ENCODE results near the gene NUP43. TPM values are rescaled to one million over a fixed set of nuclear protein-coding genes. Genes with fewer than 3 reads are reported as not detected.

NUP43 gene
- total and polyA plus RNA-seq, 2 donors (not counting 1 experiment from before 2014, with no cell fraction given), result 12.9 to 75.7 TPM

DNA sequence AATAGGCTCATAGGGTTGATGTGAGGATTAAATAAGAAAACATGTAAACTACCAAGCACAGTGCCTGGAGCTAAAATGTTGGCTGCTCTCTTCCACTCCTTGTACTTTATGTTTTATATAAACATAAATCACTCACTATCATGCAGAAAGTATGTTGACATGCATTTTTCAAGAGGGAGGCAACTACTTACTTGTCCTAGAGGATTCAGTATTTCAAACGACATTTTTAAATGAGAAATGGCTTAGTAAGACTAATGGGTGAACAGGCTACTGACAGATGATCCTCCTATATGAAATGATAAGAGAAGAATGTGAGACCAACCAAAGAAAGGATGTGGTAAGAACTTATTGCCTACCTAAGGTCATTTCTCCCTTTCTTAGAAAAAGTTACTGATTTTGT is 49.4 kb downstream of the NUP43 start:
- DNase-seq, result no peak
- H2AFZ ChIP-seq (ENCODE audit: insufficient read depth, low read depth, low read length, poor library complexity, severe bottlenecking), result no peak overlapping the region
- no peak overlapping the region for H3K4me2 ChIP-seq (replicated peaks; ENCODE audit: low read depth, low read length, poor library complexity, severe bottlenecking)
- Mint-ChIP-seq H3K4me3 (no peak overlapping the region), H3K27ac (no peak overlapping the region), H3K4me1 (peaks cover 10% of the 10 kb centered on the region), H3K9me3 (ENCODE audit: insufficient read depth) (no peaks in the 10 kb centered on the region), H3K27me3 (no peaks in the 10 kb centered on the region)
- CTCF ChIA-PET, result no interaction called here
- no peak for ATAC-seq (ENCODE audit: low read depth)
- no peaks in the 10 kb centered on the region for H3K9me3 ChIP-seq (ENCODE audit: control extremely low read depth in 1 of 3, control insufficient read depth in 2 of 3, insufficient read depth in 1 of 3, low read length in 2 of 3)
- peaks cover 88% of the 10 kb centered on the region for H3K79me2 ChIP-seq (ENCODE audit: control insufficient read depth, insufficient read depth, low read length)
- H3K36me3 ChIP-seq (replicated peaks in 1 of 2; ENCODE audit: control extremely low read depth in 1 of 2, control insufficient read depth in 1 of 2, extremely low read depth in 1 of 2, insufficient read depth in 2 of 2, low read length in 1 of 2), result peaks cover 15 to 57% of the 10 kb centered on the region in 2 experiments
- no CpG with 5 or more reads among the region's 1 CpG for WGBS (ENCODE audit: insufficient coverage)
- no peaks in the 10 kb centered on the region for H3K27me3 ChIP-seq (replicated peaks in 1 of 4; ENCODE audit: control extremely low read depth in 1 of 4, control insufficient read depth in 3 of 4, insufficient read depth in 4 of 4, low read length in 3 of 4)
- no peak overlapping the region for H3K9ac ChIP-seq (ENCODE audit: low read length)
- no peaks in the 10 kb centered on the region for H3K4me1 ChIP-seq (ENCODE audit: control insufficient read depth in 2 of 2, insufficient read depth in 2 of 2, low read length in 2 of 2)
- H4K20me1 ChIP-seq (ENCODE audit: control insufficient read depth, insufficient read depth, low read length, poor library complexity, severe bottlenecking), result peaks cover 75% of the 10 kb centered on the region
- TF ChIP-seq EZH2 (IDR thresholded peaks at IDR 0.05; ENCODE audit: borderline replicate concordance, insufficient read depth, low read depth, low read length, poor library complexity, severe bottlenecking), result no peak
- TF ChIP-seq, protein P1, sequence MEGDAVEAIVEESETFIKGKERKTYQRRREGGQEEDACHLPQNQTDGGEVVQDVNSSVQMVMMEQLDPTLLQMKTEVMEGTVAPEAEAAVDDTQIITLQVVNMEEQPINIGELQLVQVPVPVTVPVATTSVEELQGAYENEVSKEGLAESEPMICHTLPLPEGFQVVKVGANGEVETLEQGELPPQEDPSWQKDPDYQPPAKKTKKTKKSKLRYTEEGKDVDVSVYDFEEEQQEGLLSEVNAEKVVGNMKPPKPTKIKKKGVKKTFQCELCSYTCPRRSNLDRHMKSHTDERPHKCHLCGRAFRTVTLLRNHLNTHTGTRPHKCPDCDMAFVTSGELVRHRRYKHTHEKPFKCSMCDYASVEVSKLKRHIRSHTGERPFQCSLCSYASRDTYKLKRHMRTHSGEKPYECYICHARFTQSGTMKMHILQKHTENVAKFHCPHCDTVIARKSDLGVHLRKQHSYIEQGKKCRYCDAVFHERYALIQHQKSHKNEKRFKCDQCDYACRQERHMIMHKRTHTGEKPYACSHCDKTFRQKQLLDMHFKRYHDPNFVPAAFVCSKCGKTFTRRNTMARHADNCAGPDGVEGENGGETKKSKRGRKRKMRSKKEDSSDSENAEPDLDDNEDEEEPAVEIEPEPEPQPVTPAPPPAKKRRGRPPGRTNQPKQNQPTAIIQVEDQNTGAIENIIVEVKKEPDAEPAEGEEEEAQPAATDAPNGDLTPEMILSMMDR (IDR thresholded peaks at IDR 0.05), result no peak
- no peak overlapping the region for H3K4me3 ChIP-seq (ENCODE audit: control extremely low read depth in 1 of 5, extremely low read depth in 1 of 5, insufficient read depth in 1 of 5, low read depth in 2 of 5, low read length in 4 of 5)
- H3K27ac ChIP-seq (ENCODE audit: low read length in 2 of 2), result no peak overlapping the region
- POLR2A ChIA-PET, result no interaction called here
- intact Hi-C loops (cut with micrococcal nuclease), result no loop called here

DNA sequence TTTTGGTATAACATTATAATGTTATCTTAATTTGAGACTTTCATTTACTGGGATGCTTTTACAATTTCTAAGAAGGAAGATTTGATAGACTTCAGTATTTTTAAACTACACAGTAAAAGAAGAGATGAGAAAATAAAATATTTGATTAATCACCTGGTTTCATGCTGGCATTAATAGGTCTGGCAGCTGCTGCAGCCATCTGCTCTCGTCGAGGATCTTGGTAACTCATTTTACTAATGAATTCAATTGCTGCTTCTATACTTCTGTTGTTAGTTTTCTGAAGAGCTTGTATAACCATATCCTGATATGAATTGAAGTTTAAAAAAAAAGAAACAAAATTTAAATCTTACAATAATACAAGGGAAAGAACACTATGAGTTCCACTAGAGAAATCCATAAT is 51.4 kb downstream of the NUP43 start:
- ChIA-PET POLR2A (no interaction called here), CTCF (interaction anchor here (0.7 kb wide), 1 partner anchor 532 kb away, joined by 7 read pairs; no protein-coding TSS in a partner anchor)
- Mint-ChIP-seq H3K4me3 (no peak overlapping the region), H3K4me1 (peaks cover 3% of the 10 kb centered on the region), H3K27me3 (no peaks in the 10 kb centered on the region), H3K9me3 (ENCODE audit: insufficient read depth) (no peaks in the 10 kb centered on the region), H3K27ac (no peak overlapping the region)
- H3K4me2 ChIP-seq (replicated peaks; ENCODE audit: low read depth, low read length, poor library complexity, severe bottlenecking), result no peak overlapping the region
- H3K4me3 ChIP-seq (ENCODE audit: control extremely low read depth in 1 of 5, extremely low read depth in 1 of 5, insufficient read depth in 1 of 5, low read depth in 2 of 5, low read length in 4 of 5), result no peak overlapping the region
- peaks cover 11 to 54% of the 10 kb centered on the region in 2 experiments for H3K36me3 ChIP-seq (replicated peaks in 1 of 2; ENCODE audit: control extremely low read depth in 1 of 2, control insufficient read depth in 1 of 2, extremely low read depth in 1 of 2, insufficient read depth in 2 of 2, low read length in 1 of 2)
- H3K27me3 ChIP-seq (replicated peaks in 1 of 4; ENCODE audit: control extremely low read depth in 1 of 4, control insufficient read depth in 3 of 4, insufficient read depth in 4 of 4, low read length in 3 of 4), result no peaks in the 10 kb centered on the region
- no peak for DNase-seq
- H3K4me1 ChIP-seq (ENCODE audit: control insufficient read depth in 2 of 2, insufficient read depth in 2 of 2, low read length in 2 of 2), result no peaks in the 10 kb centered on the region
- WGBS (ENCODE audit: insufficient coverage), result no CpG with 5 or more reads among the region's 2 CpGs
- TF ChIP-seq, protein P1 (IDR thresholded peaks at IDR 0.05), result no peak
- no peak for TF ChIP-seq EZH2 (IDR thresholded peaks at IDR 0.05; ENCODE audit: borderline replicate concordance, insufficient read depth, low read depth, low read length, poor library complexity, severe bottlenecking)
- intact Hi-C loops (cut with micrococcal nuclease), result no loop called here
- H3K27ac ChIP-seq (ENCODE audit: low read length in 2 of 2), result no peak overlapping the region
- H2AFZ ChIP-seq (ENCODE audit: insufficient read depth, low read depth, low read length, poor library complexity, severe bottlenecking), result no peak overlapping the region
- no peaks in the 10 kb centered on the region for H3K9me3 ChIP-seq (ENCODE audit: control extremely low read depth in 1 of 3, control insufficient read depth in 2 of 3, insufficient read depth in 1 of 3, low read length in 2 of 3)
- H4K20me1 ChIP-seq (ENCODE audit: control insufficient read depth, insufficient read depth, low read length, poor library complexity, severe bottlenecking), result peaks cover 73% of the 10 kb centered on the region
- no peak for ATAC-seq (ENCODE audit: low read depth)
- H3K9ac ChIP-seq (ENCODE audit: low read length), result no peak overlapping the region
- H3K79me2 ChIP-seq (ENCODE audit: control insufficient read depth, insufficient read depth, low read length), result peaks cover 79% of the 10 kb centered on the region

All from B cell (primary cell).